Measurements from ENCODE around the gene SLC44A5.

- TF ChIP-seq CTCF (IDR thresholded peaks at IDR 0.05 in 8 of 11, conservative IDR thresholded peaks at IDR 0.05 in 3 of 11) (no peak), POLR2AphosphoS5 (IDR thresholded peaks at IDR 0.05) (no peak), POLR2A (IDR thresholded peaks at IDR 0.05) (no peak)
Measured at GRCh38 chr1:75543705-75544104, 67.2 kb downstream of the SLC44A5 start.

Data from spleen (tissue), 7 donors.